GM23338 (cell line): ENCODE measurements around the gene CNPY1. TPM values are rescaled to one million over a fixed set of nuclear protein-coding genes. Genes with fewer than 3 reads are reported as not detected.

ENCODE experiments used
- ATAC-seq: fragments of 200-7000 bp; cut with Tn5 transposase; 3 replicates; pipeline ENCODE4 v1.9.1; 2020
- DNase-seq: peaks from one replicate; pipeline ENCODE4 v3.0.0-alpha.2; 2015; ENCODE audit warnings: low spot score
- H2AFZ ChIP-seq: fragments of 200-600 bp; sonication (generic); 2 replicates; pipeline ENCODE4 v1.8.0; 2016; ENCODE audit warnings: antibody characterized with exemption, mild to moderate bottlenecking, moderate library complexity
- H3F3A ChIP-seq: fragments of 200-600 bp; sonication (generic); replicated peaks from 2 replicates; pipeline ENCODE4 v1.8.0; 2017; ENCODE audit warnings: antibody characterized with exemption, mixed run types, low read depth
- H3K27ac ChIP-seq: fragments of 200-600 bp; sonication (generic); 2 replicates; pipeline ENCODE4 v1.6.1; 2016; ENCODE audit warnings: low read depth
- H3K27me3 ChIP-seq: fragments of 200-600 bp; sonication (generic); 2 replicates; pipeline ENCODE4 v1.8.0; 2016; ENCODE audit warnings: mild to moderate bottlenecking, mixed run types, moderate library complexity; ENCODE audit not compliant: insufficient read depth
- H3K36me3 ChIP-seq: fragments of 200-600 bp; sonication (generic); 2 replicates; pipeline ENCODE4 v1.8.0; 2016; ENCODE audit warnings: mild to moderate bottlenecking; ENCODE audit not compliant: insufficient read depth
- H3K4me1 ChIP-seq: fragments of 200-600 bp; sonication (generic); 2 replicates; pipeline ENCODE4 v1.8.0; 2016; ENCODE audit warnings: mild to moderate bottlenecking, moderate library complexity; ENCODE audit not compliant: insufficient read depth
- H3K4me2 ChIP-seq: fragments of 200-600 bp; sonication (generic); 2 replicates; pipeline ENCODE4 v1.7.1; 2017; ENCODE audit warnings: mixed run types
- H3K4me3 ChIP-seq: fragments of 200-600 bp; sonication (generic); 2 replicates; pipeline ENCODE4 v1.6.1; 2016; ENCODE audit warnings: mixed run types
- H3K79me2 ChIP-seq: fragments of 200-600 bp; sonication (generic); replicated peaks from 2 replicates; pipeline ENCODE4 v1.8.0; 2017; ENCODE audit warnings: mild to moderate bottlenecking; ENCODE audit not compliant: insufficient read depth
- H3K9me2 ChIP-seq: fragments of 200-600 bp; sonication (generic); 2 replicates; pipeline ENCODE4 v1.8.0; 2017; ENCODE audit not compliant: insufficient read depth
- H4K20me1 ChIP-seq: fragments of 200-600 bp; sonication (generic); replicated peaks from 2 replicates; pipeline ENCODE4 v1.8.0; 2017; ENCODE audit warnings: mild to moderate bottlenecking; ENCODE audit not compliant: insufficient read depth
- H3K27ac Mint-ChIP-seq: 2 replicates; pipeline ENCODE4 v1.8.0; 2020; ENCODE audit warnings: inconsistent platforms, mild to moderate bottlenecking, moderate library complexity, mixed read lengths
- H3K27me3 Mint-ChIP-seq: 3 replicates; pipeline ENCODE4 v1.8.0; 2022; ENCODE audit warnings: low read depth, mild to moderate bottlenecking, moderate library complexity, mixed read lengths, inconsistent platforms; ENCODE audit not compliant: insufficient read depth, poor library complexity
- H3K36me3 Mint-ChIP-seq: 3 replicates; pipeline ENCODE4 v1.8.0; 2021; ENCODE audit warnings: low read depth, mild to moderate bottlenecking, inconsistent platforms, moderate library complexity, mixed read lengths
- H3K4me1 Mint-ChIP-seq: 3 replicates; pipeline ENCODE4 v1.8.0; 2020; ENCODE audit warnings: mild to moderate bottlenecking, inconsistent platforms, mixed read lengths
- H3K4me3 Mint-ChIP-seq: 3 replicates; pipeline ENCODE4 v1.8.0; 2021; ENCODE audit warnings: moderate library complexity, mild to moderate bottlenecking, inconsistent platforms, mixed read lengths
- H3K9me3 Mint-ChIP-seq: 3 replicates; pipeline ENCODE4 v1.8.0; 2020; ENCODE audit warnings: moderate library complexity, mild to moderate bottlenecking, inconsistent platforms, mixed read lengths
- CREB1 ChIP-seq: fragments of 250-450 bp; sonication (Bioruptor Pico); IDR thresholded peaks from 2 replicates; pipeline ENCODE4 v1.5.0; 2020; ENCODE audit warnings: low read depth, mild to moderate bottlenecking, moderate library complexity
- EZH2 ChIP-seq: fragments of 200-600 bp; sonication (generic); IDR thresholded peaks from one replicate; pipeline ENCODE4 v1.8.0; 2017; ENCODE audit warnings: antibody characterized with exemption, mild to moderate bottlenecking, low read depth; ENCODE audit not compliant: unreplicated experiment
- EZH2phosphoT487 ChIP-seq: fragments of 200-600 bp; sonication (generic); IDR thresholded peaks from one replicate; pipeline ENCODE4 v1.8.1; 2018; ENCODE audit warnings: antibody characterized with exemption; ENCODE audit not compliant: unreplicated experiment
- NANOG ChIP-seq: IDR thresholded peaks from 2 replicates; pipeline ENCODE4 v1.6.1; 2016; ENCODE audit warnings: antibody characterized with exemption, borderline replicate concordance
- STAT1 ChIP-seq: IDR thresholded peaks from one replicate; pipeline ENCODE4 v1.6.1; 2016; ENCODE audit warnings: antibody characterized with exemption; ENCODE audit not compliant: unreplicated experiment
- ZNF114 ChIP-seq: fragments of 250-450 bp; sonication (Bioruptor Pico); IDR thresholded peaks from 2 replicates; pipeline ENCODE4 v1.5.0; 2020; ENCODE audit warnings: mild to moderate bottlenecking, moderate library complexity
- ZNF331 ChIP-seq: fragments of 250-450 bp; sonication (Bioruptor Pico); IDR thresholded peaks from 2 replicates; pipeline ENCODE4 v1.5.0; 2020; ENCODE audit warnings: low read depth, mild to moderate bottlenecking, moderate library complexity
- polyA plus RNA-seq: library from polyadenylated mRNA; unstranded; fragments of >200 nt; fragmentation: Nextera tagmentation; extraction: Ambion mirVana; gene quantifications from 2 replicates; pipeline ENCODE4 v1.2.1, GENCODE V29; 2016
- total RNA-seq: library from RNA; depleted of rRNA; stranded (reverse); fragments of >200 nt; shearing (Covaris generic); gene quantifications from 2 replicates; pipeline ENCODE4 v1.2.3, GENCODE V29; 2014
- TF ChIP-seq, protein P1 (sequence below): IDR thresholded peaks from 2 replicates; pipeline ENCODE4 v1.6.1; 2016; ENCODE audit warnings: antibody characterized with exemption
- TF ChIP-seq, protein P2 (sequence below): fragments of 250-450 bp; sonication (Bioruptor Pico); IDR thresholded peaks from 2 replicates; pipeline ENCODE4 v1.5.0; 2020; ENCODE audit warnings: mild to moderate bottlenecking, moderate library complexity
- TF ChIP-seq, protein P3 (sequence below): IDR thresholded peaks from one replicate; pipeline ENCODE4 v1.6.1; 2018; ENCODE audit warnings: antibody characterized with exemption; ENCODE audit not compliant: unreplicated experiment
- TF ChIP-seq, protein P4 (sequence below), 2 experiments: fragments of 200-600 bp in 1 of 2; sonication (generic) in 1 of 2; conservative IDR thresholded peaks; 2 replicates each; pipeline versions ENCODE4 v1.5.1 to v1.6.1; 2016 to 2017; ENCODE audit warnings: antibody characterized with exemption in 2 of 2, low read depth in 2 of 2, mild to moderate bottlenecking in 2 of 2, moderate library complexity in 1 of 2

CNPY1 gene
- total and polyA plus RNA-seq, 2 experiments from 2014 or later: not detected

DNA sequence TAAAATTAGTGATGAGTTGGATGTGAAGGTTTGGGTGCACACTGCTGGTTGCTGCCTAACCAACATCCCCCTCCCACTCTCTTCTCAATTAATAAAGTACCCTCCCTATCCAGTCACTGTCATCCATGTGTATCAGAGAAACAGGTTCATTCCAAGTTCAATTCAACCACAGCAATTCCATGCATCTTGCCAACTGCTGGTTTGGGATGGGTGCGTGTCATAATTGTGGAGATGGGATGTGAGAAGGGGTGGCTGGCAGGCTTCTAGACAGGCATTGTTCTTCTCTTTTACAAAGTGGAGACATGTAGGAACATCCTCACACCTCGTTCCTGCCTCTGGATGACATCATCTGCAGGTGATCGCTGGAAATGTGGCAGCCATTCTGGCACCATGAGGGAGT lies 7.5 kb upstream of the CNPY1 start:
- no peaks in the 10 kb centered on the region for H3F3A ChIP-seq
- H3K27ac ChIP-seq: no peak overlapping the region
- H3K79me2 ChIP-seq: no peaks in the 10 kb centered on the region
- TF ChIP-seq, protein P1, sequence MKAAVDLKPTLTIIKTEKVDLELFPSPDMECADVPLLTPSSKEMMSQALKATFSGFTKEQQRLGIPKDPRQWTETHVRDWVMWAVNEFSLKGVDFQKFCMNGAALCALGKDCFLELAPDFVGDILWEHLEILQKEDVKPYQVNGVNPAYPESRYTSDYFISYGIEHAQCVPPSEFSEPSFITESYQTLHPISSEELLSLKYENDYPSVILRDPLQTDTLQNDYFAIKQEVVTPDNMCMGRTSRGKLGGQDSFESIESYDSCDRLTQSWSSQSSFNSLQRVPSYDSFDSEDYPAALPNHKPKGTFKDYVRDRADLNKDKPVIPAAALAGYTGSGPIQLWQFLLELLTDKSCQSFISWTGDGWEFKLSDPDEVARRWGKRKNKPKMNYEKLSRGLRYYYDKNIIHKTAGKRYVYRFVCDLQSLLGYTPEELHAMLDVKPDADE: no peak
- TF ChIP-seq EZH2: no peak
- no peak for TF ChIP-seq STAT1
- no peak for TF ChIP-seq ZNF114 (CRISPR knock-in tag)
- TF ChIP-seq, protein P2, sequence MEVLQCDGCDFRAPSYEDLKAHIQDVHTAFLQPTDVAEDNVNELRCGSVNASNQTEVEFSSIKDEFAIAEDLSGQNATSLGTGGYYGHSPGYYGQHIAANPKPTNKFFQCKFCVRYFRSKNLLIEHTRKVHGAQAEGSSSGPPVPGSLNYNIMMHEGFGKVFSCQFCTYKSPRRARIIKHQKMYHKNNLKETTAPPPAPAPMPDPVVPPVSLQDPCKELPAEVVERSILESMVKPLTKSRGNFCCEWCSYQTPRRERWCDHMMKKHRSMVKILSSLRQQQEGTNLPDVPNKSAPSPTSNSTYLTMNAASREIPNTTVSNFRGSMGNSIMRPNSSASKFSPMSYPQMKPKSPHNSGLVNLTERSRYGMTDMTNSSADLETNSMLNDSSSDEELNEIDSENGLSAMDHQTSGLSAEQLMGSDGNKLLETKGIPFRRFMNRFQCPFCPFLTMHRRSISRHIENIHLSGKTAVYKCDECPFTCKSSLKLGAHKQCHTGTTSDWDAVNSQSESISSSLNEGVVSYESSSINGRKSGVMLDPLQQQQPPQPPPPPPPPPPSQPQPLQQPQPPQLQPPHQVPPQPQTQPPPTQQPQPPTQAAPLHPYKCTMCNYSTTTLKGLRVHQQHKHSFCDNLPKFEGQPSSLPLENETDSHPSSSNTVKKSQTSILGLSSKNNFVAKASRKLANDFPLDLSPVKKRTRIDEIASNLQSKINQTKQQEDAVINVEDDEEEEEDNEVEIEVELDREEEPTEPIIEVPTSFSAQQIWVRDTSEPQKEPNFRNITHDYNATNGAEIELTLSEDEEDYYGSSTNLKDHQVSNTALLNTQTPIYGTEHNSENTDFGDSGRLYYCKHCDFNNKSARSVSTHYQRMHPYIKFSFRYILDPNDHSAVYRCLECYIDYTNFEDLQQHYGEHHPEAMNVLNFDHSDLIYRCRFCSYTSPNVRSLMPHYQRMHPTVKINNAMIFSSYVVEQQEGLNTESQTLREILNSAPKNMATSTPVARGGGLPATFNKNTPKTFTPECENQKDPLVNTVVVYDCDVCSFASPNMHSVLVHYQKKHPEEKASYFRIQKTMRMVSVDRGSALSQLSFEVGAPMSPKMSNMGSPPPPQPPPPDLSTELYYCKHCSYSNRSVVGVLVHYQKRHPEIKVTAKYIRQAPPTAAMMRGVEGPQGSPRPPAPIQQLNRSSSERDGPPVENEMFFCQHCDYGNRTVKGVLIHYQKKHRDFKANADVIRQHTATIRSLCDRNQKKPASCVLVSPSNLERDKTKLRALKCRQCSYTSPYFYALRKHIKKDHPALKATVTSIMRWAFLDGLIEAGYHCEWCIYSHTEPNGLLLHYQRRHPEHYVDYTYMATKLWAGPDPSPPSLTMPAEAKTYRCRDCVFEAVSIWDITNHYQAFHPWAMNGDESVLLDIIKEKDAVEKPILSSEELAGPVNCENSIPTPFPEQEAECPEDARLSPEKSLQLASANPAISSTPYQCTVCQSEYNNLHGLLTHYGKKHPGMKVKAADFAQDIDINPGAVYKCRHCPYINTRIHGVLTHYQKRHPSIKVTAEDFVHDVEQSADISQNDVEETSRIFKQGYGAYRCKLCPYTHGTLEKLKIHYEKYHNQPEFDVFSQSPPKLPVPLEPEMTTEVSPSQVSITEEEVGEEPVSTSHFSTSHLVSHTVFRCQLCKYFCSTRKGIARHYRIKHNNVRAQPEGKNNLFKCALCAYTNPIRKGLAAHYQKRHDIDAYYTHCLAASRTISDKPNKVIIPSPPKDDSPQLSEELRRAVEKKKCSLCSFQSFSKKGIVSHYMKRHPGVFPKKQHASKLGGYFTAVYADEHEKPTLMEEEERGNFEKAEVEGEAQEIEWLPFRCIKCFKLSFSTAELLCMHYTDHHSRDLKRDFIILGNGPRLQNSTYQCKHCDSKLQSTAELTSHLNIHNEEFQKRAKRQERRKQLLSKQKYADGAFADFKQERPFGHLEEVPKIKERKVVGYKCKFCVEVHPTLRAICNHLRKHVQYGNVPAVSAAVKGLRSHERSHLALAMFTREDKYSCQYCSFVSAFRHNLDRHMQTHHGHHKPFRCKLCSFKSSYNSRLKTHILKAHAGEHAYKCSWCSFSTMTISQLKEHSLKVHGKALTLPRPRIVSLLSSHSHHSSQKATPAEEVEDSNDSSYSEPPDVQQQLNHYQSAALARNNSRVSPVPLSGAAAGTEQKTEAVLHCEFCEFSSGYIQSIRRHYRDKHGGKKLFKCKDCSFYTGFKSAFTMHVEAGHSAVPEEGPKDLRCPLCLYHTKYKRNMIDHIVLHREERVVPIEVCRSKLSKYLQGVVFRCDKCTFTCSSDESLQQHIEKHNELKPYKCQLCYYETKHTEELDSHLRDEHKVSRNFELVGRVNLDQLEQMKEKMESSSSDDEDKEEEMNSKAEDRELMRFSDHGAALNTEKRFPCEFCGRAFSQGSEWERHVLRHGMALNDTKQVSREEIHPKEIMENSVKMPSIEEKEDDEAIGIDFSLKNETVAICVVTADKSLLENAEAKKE: no peak
- TF ChIP-seq, protein P3, sequence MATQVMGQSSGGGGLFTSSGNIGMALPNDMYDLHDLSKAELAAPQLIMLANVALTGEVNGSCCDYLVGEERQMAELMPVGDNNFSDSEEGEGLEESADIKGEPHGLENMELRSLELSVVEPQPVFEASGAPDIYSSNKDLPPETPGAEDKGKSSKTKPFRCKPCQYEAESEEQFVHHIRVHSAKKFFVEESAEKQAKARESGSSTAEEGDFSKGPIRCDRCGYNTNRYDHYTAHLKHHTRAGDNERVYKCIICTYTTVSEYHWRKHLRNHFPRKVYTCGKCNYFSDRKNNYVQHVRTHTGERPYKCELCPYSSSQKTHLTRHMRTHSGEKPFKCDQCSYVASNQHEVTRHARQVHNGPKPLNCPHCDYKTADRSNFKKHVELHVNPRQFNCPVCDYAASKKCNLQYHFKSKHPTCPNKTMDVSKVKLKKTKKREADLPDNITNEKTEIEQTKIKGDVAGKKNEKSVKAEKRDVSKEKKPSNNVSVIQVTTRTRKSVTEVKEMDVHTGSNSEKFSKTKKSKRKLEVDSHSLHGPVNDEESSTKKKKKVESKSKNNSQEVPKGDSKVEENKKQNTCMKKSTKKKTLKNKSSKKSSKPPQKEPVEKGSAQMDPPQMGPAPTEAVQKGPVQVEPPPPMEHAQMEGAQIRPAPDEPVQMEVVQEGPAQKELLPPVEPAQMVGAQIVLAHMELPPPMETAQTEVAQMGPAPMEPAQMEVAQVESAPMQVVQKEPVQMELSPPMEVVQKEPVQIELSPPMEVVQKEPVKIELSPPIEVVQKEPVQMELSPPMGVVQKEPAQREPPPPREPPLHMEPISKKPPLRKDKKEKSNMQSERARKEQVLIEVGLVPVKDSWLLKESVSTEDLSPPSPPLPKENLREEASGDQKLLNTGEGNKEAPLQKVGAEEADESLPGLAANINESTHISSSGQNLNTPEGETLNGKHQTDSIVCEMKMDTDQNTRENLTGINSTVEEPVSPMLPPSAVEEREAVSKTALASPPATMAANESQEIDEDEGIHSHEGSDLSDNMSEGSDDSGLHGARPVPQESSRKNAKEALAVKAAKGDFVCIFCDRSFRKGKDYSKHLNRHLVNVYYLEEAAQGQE: no peak
- TF ChIP-seq CREB1 (CRISPR knock-in tag): no peak
- TF ChIP-seq EZH2phosphoT487: no peak
- TF ChIP-seq NANOG: no peak
- TF ChIP-seq, protein P4, sequence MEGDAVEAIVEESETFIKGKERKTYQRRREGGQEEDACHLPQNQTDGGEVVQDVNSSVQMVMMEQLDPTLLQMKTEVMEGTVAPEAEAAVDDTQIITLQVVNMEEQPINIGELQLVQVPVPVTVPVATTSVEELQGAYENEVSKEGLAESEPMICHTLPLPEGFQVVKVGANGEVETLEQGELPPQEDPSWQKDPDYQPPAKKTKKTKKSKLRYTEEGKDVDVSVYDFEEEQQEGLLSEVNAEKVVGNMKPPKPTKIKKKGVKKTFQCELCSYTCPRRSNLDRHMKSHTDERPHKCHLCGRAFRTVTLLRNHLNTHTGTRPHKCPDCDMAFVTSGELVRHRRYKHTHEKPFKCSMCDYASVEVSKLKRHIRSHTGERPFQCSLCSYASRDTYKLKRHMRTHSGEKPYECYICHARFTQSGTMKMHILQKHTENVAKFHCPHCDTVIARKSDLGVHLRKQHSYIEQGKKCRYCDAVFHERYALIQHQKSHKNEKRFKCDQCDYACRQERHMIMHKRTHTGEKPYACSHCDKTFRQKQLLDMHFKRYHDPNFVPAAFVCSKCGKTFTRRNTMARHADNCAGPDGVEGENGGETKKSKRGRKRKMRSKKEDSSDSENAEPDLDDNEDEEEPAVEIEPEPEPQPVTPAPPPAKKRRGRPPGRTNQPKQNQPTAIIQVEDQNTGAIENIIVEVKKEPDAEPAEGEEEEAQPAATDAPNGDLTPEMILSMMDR (conservative IDR thresholded peaks at IDR 0.05; ENCODE audit: low read depth in 2 of 2): no peak
- no peak for TF ChIP-seq ZNF331 (CRISPR knock-in tag)
- H3K4me1 ChIP-seq: no peaks in the 10 kb centered on the region
- H3K27me3 ChIP-seq: no peaks in the 10 kb centered on the region
- H3K36me3 ChIP-seq: no peaks in the 10 kb centered on the region
- H4K20me1 ChIP-seq: no peaks in the 10 kb centered on the region
- DNase-seq: no peak
- no peaks in the 10 kb centered on the region for H3K9me3 Mint-ChIP-seq
- ATAC-seq: no peak
- H3K4me3 ChIP-seq: no peak overlapping the region
- H3K27me3 Mint-ChIP-seq: peaks cover 3% of the 10 kb centered on the region
- H3K4me1 Mint-ChIP-seq: no peaks in the 10 kb centered on the region; the same call in 2 of the 3 replicates
- H3K27ac Mint-ChIP-seq: no peak overlapping the region
- no peaks in the 10 kb centered on the region for H3K36me3 Mint-ChIP-seq
- no peak overlapping the region for H3K4me2 ChIP-seq
- no peaks in the 10 kb centered on the region for H3K9me2 ChIP-seq
- no peak overlapping the region for H2AFZ ChIP-seq
- H3K4me3 Mint-ChIP-seq: no peak overlapping the region
